HG02852 (cell line): ENCODE measurements around the gene ATP11B.
"Not testable (repeated sequence)": the region's sequence is repeated elsewhere in the genome, so short reads cannot be mapped to it uniquely, and the experiment has no call there.

Source experiments
- ATAC-seq: cut with Tn5 transposase; IDR thresholded peaks from one replicate; pipeline ENCODE4 v1.9.1; 2021; ENCODE audit warnings: mild to moderate bottlenecking, moderate library complexity; ENCODE audit not compliant: unreplicated experiment

Gene ATP11B

GRCh38 chr3:182824957-182825356 lies 31.7 kb downstream of the ATP11B start:
- ATAC-seq: no peak

GRCh38 chr3:182829761-182830405 lies 36.6 kb downstream of the ATP11B start:
- ATAC-seq: no peak

- no peak for ATAC-seq
Observed at GRCh38 chr3:182837855-182838454, 44.7 kb downstream of the ATP11B start.

- no peak for ATAC-seq
Observed at GRCh38 chr3:182843478-182843877, 50.2 kb downstream of the ATP11B start.

- ATAC-seq: no peak
Observed at GRCh38 chr3:182848906-182849305, 55.6 kb downstream of the ATP11B start.

GRCh38 chr3:182855076-182855475 lies 61.8 kb downstream of the ATP11B start:
- no peak for ATAC-seq

- no peak for ATAC-seq
Observed at GRCh38 chr3:182861348-182861747, 68.0 kb downstream of the ATP11B start.

- ATAC-seq: no peak
Observed at GRCh38 chr3:182862159-182862860, 69.0 kb downstream of the ATP11B start.

GRCh38 chr3:182869059-182869458 lies 75.8 kb downstream of the ATP11B start:
- no peak for ATAC-seq

- ATAC-seq: not testable (repeated sequence)
Observed at GRCh38 chr3:182870917-182871316, 77.6 kb downstream of the ATP11B start.

GRCh38 chr3:182879031-182879611 lies 85.8 kb downstream of the ATP11B start:
- ATAC-seq: no peak

- no peak for ATAC-seq
Observed at GRCh38 chr3:182886497-182886896, 93.2 kb downstream of the ATP11B start.

- no peak for ATAC-seq
Observed at GRCh38 chr3:182889948-182890629, 96.8 kb downstream of the ATP11B start.

- ATAC-seq: no peak
Observed at GRCh38 chr3:182891364-182891763, 98.1 kb downstream of the ATP11B start.

- ATAC-seq: no peak
Observed at GRCh38 chr3:182892226-182892625, 98.9 kb downstream of the ATP11B start.

GRCh38 chr3:182895513-182896112 lies 102.3 kb downstream of the ATP11B start:
- no peak for ATAC-seq

- no peak for ATAC-seq
Observed at GRCh38 chr3:182896553-182896952, 103.2 kb downstream of the ATP11B start.

- ATAC-seq: no peak
Observed at GRCh38 chr3:182902236-182902635, 108.9 kb downstream of the ATP11B start.

- ATAC-seq: no peak
Observed at GRCh38 chr3:182904164-182904563, 110.9 kb downstream of the ATP11B start.

- no peak for ATAC-seq
Observed at GRCh38 chr3:182905623-182906022, 112.3 kb downstream of the ATP11B start.

- no peak for ATAC-seq
Observed at GRCh38 chr3:182906036-182906435, 112.7 kb downstream of the ATP11B start.
